SU-DHL-6 (cell line): ENCODE results near the gene PON1.

ENCODE experiments used
- H2AFZ ChIP-seq: fragments of 200-600 bp; sonication (generic); 2 replicates; pipeline ENCODE4 v1.6.1; 2014; ENCODE audit warnings: low read depth, mild to moderate bottlenecking, moderate library complexity, mixed read lengths, antibody characterized with exemption, low read length; ENCODE audit not compliant: severe bottlenecking
- H3F3A ChIP-seq: fragments of 200-600 bp; shearing (Covaris generic); 2 replicates; pipeline ENCODE4 v1.6.0; 2016; ENCODE audit warnings: antibody characterized with exemption, mild to moderate bottlenecking; ENCODE audit not compliant: insufficient read depth
- H3K27ac ChIP-seq: fragments of 200-600 bp; sonication (generic); 2 replicates; pipeline ENCODE4 v1.5.1; 2016; ENCODE audit warnings: low read depth, mild to moderate bottlenecking, low read length, moderate library complexity, mixed read lengths
- H3K27me3 ChIP-seq: fragments of 200-600 bp; sonication (generic), shearing (Covaris generic); 2 replicates; pipeline ENCODE4 v1.6.0; 2014; ENCODE audit warnings: mild to moderate bottlenecking, low read length
- H3K36me3 ChIP-seq: fragments of 200-600 bp; sonication (generic); 2 replicates; pipeline ENCODE4 v1.6.1; 2014; ENCODE audit warnings: mild to moderate bottlenecking, low read length, mixed read lengths
- H3K4me2 ChIP-seq: fragments of 300-600, 200-600 bp; shearing (Covaris generic), sonication (generic); 2 replicates; pipeline ENCODE4 v1.6.0; 2014; ENCODE audit warnings: low read length, low read depth, mild to moderate bottlenecking; ENCODE audit not compliant: poor library complexity, severe bottlenecking
- H3K4me3 ChIP-seq: fragments of 200-600 bp; sonication (generic); 2 replicates; pipeline ENCODE4 v1.5.1; 2014; ENCODE audit warnings: antibody characterized with exemption, low read length, mild to moderate bottlenecking, mixed read lengths; ENCODE audit not compliant: insufficient read depth, poor library complexity, severe bottlenecking
- H3K79me2 ChIP-seq: fragments of 200-600 bp; sonication (generic); 2 replicates; pipeline ENCODE4 v1.6.1; 2014; ENCODE audit warnings: mild to moderate bottlenecking, low read length, moderate library complexity; ENCODE audit not compliant: insufficient read depth
- H3K9ac ChIP-seq: fragments of 200-600 bp; sonication (generic); 2 replicates; pipeline ENCODE4 v1.7.0; 2014; ENCODE audit warnings: mild to moderate bottlenecking, low read length
- H3K9me2 ChIP-seq: fragments of 200-600 bp; sonication (generic); replicated peaks from 2 replicates; pipeline ENCODE4 v1.6.1; 2014; ENCODE audit warnings: low read length; ENCODE audit not compliant: insufficient read depth
- H3K9me3 ChIP-seq: fragments of 200-600 bp; sonication (generic); 2 replicates; pipeline ENCODE4 v1.6.1; 2014; ENCODE audit warnings: low read length, mixed read lengths; ENCODE audit not compliant: insufficient read depth
- H4K20me1 ChIP-seq: fragments of 200-600 bp; sonication (generic); 2 replicates; pipeline ENCODE4 v1.6.1; 2014; ENCODE audit warnings: low read depth, mild to moderate bottlenecking, antibody characterized with exemption, low read length, moderate library complexity, mixed read lengths
- CTCF ChIP-seq: fragments of 200-600 bp; sonication (generic); IDR thresholded peaks from one replicate; pipeline ENCODE4 v1.5.1; 2017; ENCODE audit warnings: antibody characterized with exemption, mild to moderate bottlenecking, low read length, moderate library complexity; ENCODE audit not compliant: insufficient read depth, poor library complexity, severe bottlenecking
- EZH2phosphoT487 ChIP-seq: fragments of 200-600 bp; sonication (generic), shearing (Covaris generic); conservative IDR thresholded peaks from 2 replicates; pipeline ENCODE4 v1.6.1; 2018; ENCODE audit warnings: mild to moderate bottlenecking, antibody characterized with exemption, low read length, moderate library complexity, mixed read lengths

PON1 gene

GRCh38 chr7:95367606-95368005 lies 43.3 kb upstream of the PON1 start:
- H3K36me3 ChIP-seq = no peaks in the 10 kb centered on the region

GRCh38 chr7:95365151-95365550 lies 40.8 kb upstream of the PON1 start:
- no peak overlapping the region for H3K9ac ChIP-seq
- H4K20me1 ChIP-seq = no peaks in the 10 kb centered on the region
- no peaks in the 10 kb centered on the region for H3F3A ChIP-seq
- no peak overlapping the region for H3K4me2 ChIP-seq
- TF ChIP-seq CTCF = no peak
- no peak for TF ChIP-seq EZH2phosphoT487
- H3K79me2 ChIP-seq = no peaks in the 10 kb centered on the region
- H3K36me3 ChIP-seq = no peaks in the 10 kb centered on the region
- H3K9me3 ChIP-seq = no peaks in the 10 kb centered on the region
- H2AFZ ChIP-seq = no peak overlapping the region
- H3K9me2 ChIP-seq = no peaks in the 10 kb centered on the region
- no peak overlapping the region for H3K27ac ChIP-seq
- no peak overlapping the region for H3K4me3 ChIP-seq
- no peaks in the 10 kb centered on the region for H3K27me3 ChIP-seq

More at GRCh38 chr7:95367606-95368005, 43.3 kb upstream of the PON1 start:
- no peaks in the 10 kb centered on the region for H3K9me3 ChIP-seq
- no peaks in the 10 kb centered on the region for H3K9me2 ChIP-seq
- no peaks in the 10 kb centered on the region for H3K79me2 ChIP-seq
- H2AFZ ChIP-seq = no peak overlapping the region
- H3K27ac ChIP-seq = no peak overlapping the region
- no peak overlapping the region for H3K4me3 ChIP-seq
- TF ChIP-seq EZH2phosphoT487 (no peak), CTCF (no peak)
- no peak overlapping the region for H3K4me2 ChIP-seq
- H4K20me1 ChIP-seq = no peaks in the 10 kb centered on the region
- H3K27me3 ChIP-seq = no peaks in the 10 kb centered on the region
- no peaks in the 10 kb centered on the region for H3F3A ChIP-seq
- no peak overlapping the region for H3K9ac ChIP-seq

- Histone ChIP-seq H2AFZ (no peak overlapping the region), H3K9me3 (no peaks in the 10 kb centered on the region), H4K20me1 (no peaks in the 10 kb centered on the region), H3K9me2 (no peaks in the 10 kb centered on the region), H3K27ac (no peak overlapping the region), H3K4me3 (no peak overlapping the region), H3F3A (no peaks in the 10 kb centered on the region), H3K9ac (no peak overlapping the region), H3K4me2 (no peak overlapping the region), H3K27me3 (no peaks in the 10 kb centered on the region), H3K79me2 (no peaks in the 10 kb centered on the region), H3K36me3 (no peaks in the 10 kb centered on the region)
- no peak for TF ChIP-seq CTCF
- TF ChIP-seq EZH2phosphoT487 = no peak
Measured at GRCh38 chr7:95357623-95358022, 33.3 kb upstream of the PON1 start.
